PC-9 (cell line): ENCODE results near the gene MKRN2. TPM values are rescaled to one million over a fixed set of nuclear protein-coding genes. Genes with fewer than 3 reads are reported as not detected.

Experiments
- BruUV-seq: library from RNA; stranded (reverse); fragments of 400-500 nt; replicated peaks from 2 replicates; lab custom pipeline; 2021; lab: Mats Ljungman, UMichigan
- CTCF ChIA-PET: fragments of 300-600 bp; sonication (Branson Sonifier 250); formaldehyde crosslinking; loops from one replicate; lab custom pipeline; 2022; ENCODE audit warnings: antibody characterized with exemption; lab: Charles Lee
- POLR2A ChIA-PET: fragments of 300-600 bp; sonication (Branson Sonifier 250); formaldehyde crosslinking; loops from one replicate; lab custom pipeline; 2022; ENCODE audit warnings: antibody characterized with exemption; ENCODE audit not compliant: unreplicated experiment; lab: Charles Lee
- DNase-seq, 2 experiments: peaks; one replicate each; pipeline versions ENCODE4 v3.0.0 to v3.0.0-alpha.2; 2015 to 2022; ENCODE audit warnings: mixed read lengths in 1 of 2
- H2AFZ ChIP-seq: fragments of 200-600 bp; sonication (generic); 2 replicates; pipeline ENCODE4 v1.8.1; 2017; ENCODE audit warnings: antibody characterized with exemption
- H3F3A ChIP-seq: fragments of 200-600 bp; sonication (generic); 2 replicates; pipeline ENCODE4 v1.8.1; 2017; ENCODE audit warnings: antibody characterized with exemption, mild to moderate bottlenecking, low read depth; ENCODE audit not compliant: insufficient read depth
- H3K27ac ChIP-seq: fragments of 200-600 bp; sonication (generic); 2 replicates; pipeline ENCODE4 v1.6.1; 2016; ENCODE audit warnings: mixed run types
- H3K27me3 ChIP-seq: fragments of 200-600 bp; sonication (generic); 2 replicates; pipeline ENCODE4 v1.6.1; 2016; ENCODE audit warnings: low read depth, mixed run types; ENCODE audit not compliant: insufficient read depth
- H3K36me3 ChIP-seq: fragments of 200-600 bp; sonication (generic); 2 replicates; pipeline ENCODE4 v1.6.1; 2016; ENCODE audit warnings: low read depth, mixed run types
- H3K4me1 ChIP-seq: fragments of 200-600 bp; sonication (generic); replicated peaks from 2 replicates; pipeline ENCODE4 v1.6.1; 2016; ENCODE audit warnings: mixed run types; ENCODE audit not compliant: insufficient read depth
- H3K4me2 ChIP-seq: fragments of 200-600 bp; sonication (generic); 2 replicates; pipeline ENCODE4 v1.6.1; 2017; ENCODE audit warnings: mixed run types
- H3K4me3 ChIP-seq: fragments of 200-600 bp; sonication (generic); 2 replicates; pipeline ENCODE4 v1.6.1; 2016; ENCODE audit warnings: mixed run types
- H3K79me2 ChIP-seq: fragments of 200-600 bp; sonication (generic); 2 replicates; pipeline ENCODE4 v1.6.1; 2017; ENCODE audit warnings: low read depth, mixed run types
- H3K9me2 ChIP-seq: fragments of 200-600 bp; sonication (generic); 2 replicates; pipeline ENCODE4 v1.8.1; 2017; ENCODE audit warnings: mild to moderate bottlenecking; ENCODE audit not compliant: insufficient read depth
- H3K9me3 ChIP-seq: fragments of 200-600 bp; sonication (generic); 2 replicates; pipeline ENCODE4 v1.8.1; 2016; ENCODE audit warnings: low read depth; ENCODE audit not compliant: insufficient read depth
- H4K20me1 ChIP-seq: fragments of 200-600 bp; sonication (generic); 2 replicates; pipeline ENCODE4 v1.8.1; 2017; ENCODE audit not compliant: insufficient read depth
- EZH2 ChIP-seq: fragments of 200-600 bp; sonication (generic); IDR thresholded peaks from 2 replicates; pipeline ENCODE4 v1.8.0; 2017; ENCODE audit warnings: antibody characterized with exemption, low read depth
- intact Hi-C: fragments of 100-400 bp; cut with micrococcal nuclease; formaldehyde crosslinking; loops from one replicate; pipeline ENCODE4 v1.10.0; 2022; ENCODE audit not compliant: unreplicated experiment
- total RNA-seq: library from RNA; stranded (reverse); gene quantifications from 2 replicates; pipeline ENCODE4 v1.2.3, GENCODE V29; 2021
- TF ChIP-seq, protein P1 (sequence below): fragments of 200-600 bp; sonication (generic); conservative IDR thresholded peaks from 2 replicates; pipeline ENCODE4 v1.6.1; 2017; ENCODE audit warnings: mixed run types, antibody characterized with exemption, mild to moderate bottlenecking, moderate library complexity

MKRN2 gene
- total RNA-seq, 1 experiment from 2014 or later: 25.0 TPM

DNA sequence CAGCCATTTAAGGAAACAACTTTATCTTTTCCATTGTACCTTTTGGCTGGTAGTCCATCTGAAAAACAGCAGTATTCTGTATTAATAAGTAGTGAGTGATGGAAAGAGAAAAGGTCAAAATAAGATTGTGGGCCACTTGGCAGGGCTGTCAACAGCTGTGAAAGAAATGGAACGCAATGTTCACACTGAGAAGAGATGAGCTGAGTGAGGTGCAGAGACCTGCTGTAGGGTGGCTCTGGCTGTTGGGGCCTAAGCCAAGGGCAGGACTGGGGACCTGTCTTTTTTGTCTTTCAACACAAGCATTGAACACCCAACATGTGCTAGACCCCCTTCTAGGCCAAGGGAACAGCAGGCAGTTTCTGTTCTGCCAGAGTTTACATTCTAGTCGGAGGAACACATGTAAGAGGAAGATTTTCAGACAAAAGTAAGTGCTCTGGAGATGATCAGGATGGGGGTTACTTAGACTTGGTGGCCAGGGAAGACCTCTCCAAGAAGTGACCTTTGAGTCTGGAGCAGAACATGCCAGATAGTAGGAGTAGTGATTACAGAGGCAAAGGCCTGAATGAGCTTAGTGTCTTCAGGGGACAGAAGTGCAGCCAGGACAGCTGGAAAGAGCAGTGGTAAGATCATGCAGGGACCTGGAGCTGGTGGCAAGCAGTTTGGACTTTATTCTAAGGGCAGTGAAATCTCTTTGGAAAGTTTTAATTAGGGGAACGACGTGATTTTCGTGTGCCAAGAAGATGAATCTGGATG is 43.0 kb upstream of the MKRN2 start:
- intact Hi-C loops: no loop called here
- H2AFZ ChIP-seq: no peak overlapping the region
- CTCF ChIA-PET: no interaction called here
- BruUV-seq: no TSS peak
- H3F3A ChIP-seq: 0 out of 2 replicates have a peak, but pooled peaks cover 15% of the 10 kb centered on the region
- peaks cover 4% of the 10 kb centered on the region; the same call in 1 of the 2 replicates for H3K36me3 ChIP-seq
- POLR2A ChIA-PET: no interaction called here
- DNase-seq: no peak
- H3K4me2 ChIP-seq: no peak overlapping the region
- TF ChIP-seq EZH2: no peak
- TF ChIP-seq, protein P1, sequence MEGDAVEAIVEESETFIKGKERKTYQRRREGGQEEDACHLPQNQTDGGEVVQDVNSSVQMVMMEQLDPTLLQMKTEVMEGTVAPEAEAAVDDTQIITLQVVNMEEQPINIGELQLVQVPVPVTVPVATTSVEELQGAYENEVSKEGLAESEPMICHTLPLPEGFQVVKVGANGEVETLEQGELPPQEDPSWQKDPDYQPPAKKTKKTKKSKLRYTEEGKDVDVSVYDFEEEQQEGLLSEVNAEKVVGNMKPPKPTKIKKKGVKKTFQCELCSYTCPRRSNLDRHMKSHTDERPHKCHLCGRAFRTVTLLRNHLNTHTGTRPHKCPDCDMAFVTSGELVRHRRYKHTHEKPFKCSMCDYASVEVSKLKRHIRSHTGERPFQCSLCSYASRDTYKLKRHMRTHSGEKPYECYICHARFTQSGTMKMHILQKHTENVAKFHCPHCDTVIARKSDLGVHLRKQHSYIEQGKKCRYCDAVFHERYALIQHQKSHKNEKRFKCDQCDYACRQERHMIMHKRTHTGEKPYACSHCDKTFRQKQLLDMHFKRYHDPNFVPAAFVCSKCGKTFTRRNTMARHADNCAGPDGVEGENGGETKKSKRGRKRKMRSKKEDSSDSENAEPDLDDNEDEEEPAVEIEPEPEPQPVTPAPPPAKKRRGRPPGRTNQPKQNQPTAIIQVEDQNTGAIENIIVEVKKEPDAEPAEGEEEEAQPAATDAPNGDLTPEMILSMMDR: no peak
- no peaks in the 10 kb centered on the region for H3K9me3 ChIP-seq
- H3K9me2 ChIP-seq: no peaks in the 10 kb centered on the region
- H3K4me1 ChIP-seq: no peaks in the 10 kb centered on the region
- H3K79me2 ChIP-seq: peaks cover 4% of the 10 kb centered on the region; the same call in 1 of the 2 replicates
- no peaks in the 10 kb centered on the region; the same call in 1 of the 2 replicates for H4K20me1 ChIP-seq
- no peak overlapping the region for H3K4me3 ChIP-seq
- H3K27me3 ChIP-seq: no peaks in the 10 kb centered on the region
- no peak overlapping the region for H3K27ac ChIP-seq

DNA sequence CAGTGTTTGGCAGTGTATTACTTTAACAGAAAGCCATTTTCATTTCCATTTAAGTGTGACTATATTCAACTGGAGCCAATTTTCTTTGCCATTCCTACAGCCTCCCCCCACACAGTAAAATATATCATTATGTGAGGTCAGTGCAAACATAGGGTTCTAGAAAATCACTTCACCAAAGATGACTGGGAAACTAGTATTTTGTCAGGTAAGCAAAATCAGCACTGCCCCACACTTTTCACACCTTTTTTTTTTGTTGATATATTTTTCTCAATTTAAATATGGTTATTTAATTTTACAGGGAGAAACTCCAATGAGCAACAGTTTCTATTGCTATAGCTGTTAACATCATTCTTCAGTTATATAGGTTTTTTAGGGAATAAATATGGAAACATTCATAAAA is 41.3 kb upstream of the MKRN2 start:
- Histone ChIP-seq H3K36me3 (peaks cover 4% of the 10 kb centered on the region; the same call in 1 of the 2 replicates), H3K79me2 (peaks cover 4% of the 10 kb centered on the region; the same call in 1 of the 2 replicates), H3K27me3 (no peaks in the 10 kb centered on the region), H3K4me3 (no peak overlapping the region), H3K9me3 (no peaks in the 10 kb centered on the region), H3K4me1 (no peaks in the 10 kb centered on the region), H3F3A (0 out of 2 replicates have a peak, but pooled peaks cover 15% of the 10 kb centered on the region), H3K9me2 (no peaks in the 10 kb centered on the region), H3K4me2 (no peak overlapping the region), H2AFZ (no peak overlapping the region), H3K27ac (no peak overlapping the region), H4K20me1 (no peaks in the 10 kb centered on the region; the same call in 1 of the 2 replicates)
- TF ChIP-seq EZH2: no peak
- TF ChIP-seq, protein P1: no peak
- no TSS peak for BruUV-seq
- ChIA-PET POLR2A (no interaction called here), CTCF (no interaction called here)
- intact Hi-C loops: no loop called here
- DNase-seq: no peak

DNA sequence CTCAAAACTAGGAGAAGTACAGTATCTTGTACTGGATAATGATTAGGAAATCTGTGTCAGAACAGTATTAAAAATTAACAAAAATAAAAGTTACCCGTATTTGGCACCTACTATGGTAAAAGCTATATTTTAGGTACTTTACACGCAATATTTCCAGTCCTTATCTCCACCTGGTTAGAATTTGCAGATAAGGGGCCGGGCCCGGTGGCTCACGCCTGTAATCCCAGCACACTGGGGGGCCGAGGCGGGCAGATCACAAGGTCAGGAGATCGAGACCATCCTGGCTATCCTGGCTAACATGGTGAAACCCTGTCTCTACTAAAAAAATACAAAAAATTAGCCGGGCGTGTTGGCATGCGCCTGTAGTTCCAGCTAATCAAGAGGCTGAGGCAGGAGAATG is 40.0 kb upstream of the MKRN2 start:
- no peak for DNase-seq
- H3K4me1 ChIP-seq: no peaks in the 10 kb centered on the region
- H3K36me3 ChIP-seq: peaks cover 4% of the 10 kb centered on the region; the same call in 1 of the 2 replicates
- no peak overlapping the region for H3K4me3 ChIP-seq
- POLR2A ChIA-PET: no interaction called here
- H3K9me2 ChIP-seq: no peaks in the 10 kb centered on the region
- no peaks in the 10 kb centered on the region; the same call in 1 of the 2 replicates for H3K79me2 ChIP-seq
- no peaks in the 10 kb centered on the region; the same call in 1 of the 2 replicates for H4K20me1 ChIP-seq
- no peak for TF ChIP-seq EZH2
- TF ChIP-seq, protein P1: no peak
- intact Hi-C loops: no loop called here
- H3K27me3 ChIP-seq: no peaks in the 10 kb centered on the region
- BruUV-seq: no TSS peak
- H3K4me2 ChIP-seq: no peak overlapping the region
- H3K9me3 ChIP-seq: no peaks in the 10 kb centered on the region
- no peak overlapping the region for H2AFZ ChIP-seq
- H3K27ac ChIP-seq: no peak overlapping the region
- CTCF ChIA-PET: no interaction called here
- 0 out of 2 replicates have a peak, but pooled peaks cover 10% of the 10 kb centered on the region for H3F3A ChIP-seq
